Tibial nerve (tissue), 3 donors: Measurements from ENCODE around the gene RAPH1.

ENCODE experiments used
- POLR2A ChIP-seq, 2 donors: fragments of 450-650 bp; IDR thresholded peaks; one replicate each; pipeline ENCODE4 v1.6.1; 2017; ENCODE audit warnings: antibody characterized with exemption in 2 of 2, mild to moderate bottlenecking in 2 of 2, moderate library complexity in 2 of 2
- TF ChIP-seq, protein P1 (sequence below), 5 experiments: fragments of 200-600 bp in 3 of 5; fragments of 450-650 bp in 2 of 5; sonication (generic) in 3 of 5; IDR thresholded peaks; one replicate each; pipeline ENCODE4 v1.5.1; 2016 to 2019; ENCODE audit warnings: antibody characterized with exemption in 5 of 5, mild to moderate bottlenecking in 3 of 5, moderate library complexity in 2 of 5

DNA sequence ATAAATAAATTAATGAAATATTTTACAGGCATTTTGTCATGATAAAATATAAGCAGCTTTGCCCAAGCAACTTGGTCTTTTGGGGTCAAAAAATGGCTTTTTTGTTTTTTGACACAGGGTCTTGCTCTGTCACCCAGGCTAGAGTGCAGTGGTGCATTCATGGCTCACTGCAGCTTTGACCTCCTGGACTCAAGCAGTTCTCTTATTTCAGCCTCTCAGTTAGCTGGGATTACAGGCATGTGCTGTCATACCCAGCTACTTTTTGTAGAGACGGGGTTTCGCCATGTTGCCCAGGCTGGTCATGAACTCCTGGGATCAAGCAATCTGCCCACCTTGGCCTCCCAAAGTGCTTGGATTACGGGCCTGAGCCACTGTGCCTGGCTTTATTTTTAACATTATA lies 155.9 kb downstream of the RAPH1 start:
- no peak for TF ChIP-seq POLR2A (IDR thresholded peaks at IDR 0.05)
- TF ChIP-seq, protein P1, sequence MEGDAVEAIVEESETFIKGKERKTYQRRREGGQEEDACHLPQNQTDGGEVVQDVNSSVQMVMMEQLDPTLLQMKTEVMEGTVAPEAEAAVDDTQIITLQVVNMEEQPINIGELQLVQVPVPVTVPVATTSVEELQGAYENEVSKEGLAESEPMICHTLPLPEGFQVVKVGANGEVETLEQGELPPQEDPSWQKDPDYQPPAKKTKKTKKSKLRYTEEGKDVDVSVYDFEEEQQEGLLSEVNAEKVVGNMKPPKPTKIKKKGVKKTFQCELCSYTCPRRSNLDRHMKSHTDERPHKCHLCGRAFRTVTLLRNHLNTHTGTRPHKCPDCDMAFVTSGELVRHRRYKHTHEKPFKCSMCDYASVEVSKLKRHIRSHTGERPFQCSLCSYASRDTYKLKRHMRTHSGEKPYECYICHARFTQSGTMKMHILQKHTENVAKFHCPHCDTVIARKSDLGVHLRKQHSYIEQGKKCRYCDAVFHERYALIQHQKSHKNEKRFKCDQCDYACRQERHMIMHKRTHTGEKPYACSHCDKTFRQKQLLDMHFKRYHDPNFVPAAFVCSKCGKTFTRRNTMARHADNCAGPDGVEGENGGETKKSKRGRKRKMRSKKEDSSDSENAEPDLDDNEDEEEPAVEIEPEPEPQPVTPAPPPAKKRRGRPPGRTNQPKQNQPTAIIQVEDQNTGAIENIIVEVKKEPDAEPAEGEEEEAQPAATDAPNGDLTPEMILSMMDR (IDR thresholded peaks at IDR 0.05): no peak
